NAMALWA (cell line): ENCODE data around the gene CIITA.
A peak's percentile ranks its signal among the peaks of the same experiment; 100 is the strongest.
"Not testable (repeated sequence)": the region's sequence is repeated elsewhere in the genome, so short reads cannot be mapped to it uniquely, and the experiment has no call there.

Experiments used
- DNase-seq: peaks from one replicate; pipeline ENCODE4 v3.0.0-alpha.2; 2015; ENCODE audit warnings: low spot score

The CIITA gene

GRCh38 chr16:10937068-10937859, 60.3 kb downstream of the CIITA start:
- DNase-seq, result no peak

GRCh38 chr16:10938321-10938720, 61.3 kb downstream of the CIITA start:
- no peak for DNase-seq

- DNase-seq, result no peak
Observed at GRCh38 chr16:10938796-10939648, 62.0 kb downstream of the CIITA start.

GRCh38 chr16:10939649-10940234, 62.7 kb downstream of the CIITA start:
- DNase-seq, result no peak

GRCh38 chr16:10940501-10941079, 63.6 kb downstream of the CIITA start:
- DNase-seq, result no peak

- DNase-seq, result no peak
Observed at GRCh38 chr16:10941127-10941933, 64.3 kb downstream of the CIITA start.

GRCh38 chr16:10941935-10942351, 64.9 kb downstream of the CIITA start:
- not testable (repeated sequence) for DNase-seq

GRCh38 chr16:10942352-10943063, 65.5 kb downstream of the CIITA start, which contains the start of gene DEXI:
TSS of gene DEXI (minus strand) at chr16:10942468. CDS start at chr16:10942005, 463 bp downstream.
- DNase-seq, result peak; percentile 94

- DNase-seq, result no peak
Observed at GRCh38 chr16:10943064-10943353, 66.0 kb downstream of the CIITA start.

GRCh38 chr16:10944249-10945064, 67.5 kb downstream of the CIITA start, which contains the start of gene CLEC16A:
TSS of gene CLEC16A (plus strand) at chr16:10944564. CDS start at chr16:10944718, 154 bp downstream.
- peak; percentile 97 for DNase-seq

GRCh38 chr16:10945065-10945787, 68.2 kb downstream of the CIITA start:
- DNase-seq, result peak; percentile 46

GRCh38 chr16:10946308-10946707, 69.3 kb downstream of the CIITA start:
- DNase-seq, result no peak

- no peak for DNase-seq
Observed at GRCh38 chr16:10947211-10947787, 70.3 kb downstream of the CIITA start.

GRCh38 chr16:10949424-10949970, 72.5 kb downstream of the CIITA start:
- peak; percentile 96 for DNase-seq

GRCh38 chr16:10950393-10950792, 73.4 kb downstream of the CIITA start:
- DNase-seq, result no peak

GRCh38 chr16:10951026-10951425, 74.0 kb downstream of the CIITA start:
- DNase-seq, result no peak

- no peak for DNase-seq
Observed at GRCh38 chr16:10954903-10955302, 77.9 kb downstream of the CIITA start.

GRCh38 chr16:10957771-10958482, 80.9 kb downstream of the CIITA start:
- DNase-seq, result no peak
